A549 treated with ZK216348 at 1 μM for 4 hours (cell line): ENCODE measurements around the gene FRMD8. TPM values are rescaled to one million over a fixed set of nuclear protein-coding genes. Genes with fewer than 3 reads are reported as not detected.

Experiments used
- total RNA-seq: library from RNA; stranded (reverse); fragments of 200-300 nt; extraction: Qiagen RNA extraction; gene quantifications from 5 replicates; pipeline ENCODE4 v1.2.3, GENCODE V29; 2022; ENCODE audit warnings: low read depth

Gene FRMD8
- total RNA-seq: 29.3 to 69.2 TPM (median 58.5 TPM) in 5 replicates

GRCh38 chr11:65386307-65387140, at the start of gene FRMD8:
Gene FRMD8, plus strand, starts transcription at chr11:65386637. Its CDS starts 400 bp downstream, at chr11:65387037.

GRCh38 chr11:65354265-65355012, 32.0 kb upstream of the FRMD8 start, which contains the start of gene TIGD3:
Gene TIGD3, plus strand, starts transcription at chr11:65354751. Its CDS starts 1,058 bp downstream, at chr11:65355809.

GRCh38 chr11:65382033-65382803, 4.2 kb upstream of the FRMD8 start, which contains the start of gene SLC25A45:
Gene SLC25A45, minus strand, starts transcription at chr11:65382646. Its CDS starts 695 bp downstream, at chr11:65381951.

GRCh38 chr11:65422633-65423515, 36.4 kb downstream of the FRMD8 start, which contains the start of gene NEAT1:
Gene NEAT1, plus strand, starts transcription at chr11:65422798.

Other genes with a start within 250 kb of the FRMD8 start
- not detected in 5 replicates for gene SPDYC, start 216.4 kb upstream of the FRMD8 start, total RNA-seq
- gene CAPN1, start 204.7 kb upstream of the FRMD8 start, total RNA-seq: 75.9 to 131 TPM (median 115 TPM) in 5 replicates
- gene POLA2, start 124.7 kb upstream of the FRMD8 start, total RNA-seq: 13.8 to 24.5 TPM (median 18.0 TPM) in 5 replicates
- gene CDC42EP2, start 71.8 kb upstream of the FRMD8 start, total RNA-seq: 13.7 to 22.4 TPM (median 14.9 TPM) in 5 replicates
- 39.2 to 48.6 TPM (median 42.1 TPM) in 5 replicates for gene DPF2, start 52.8 kb upstream of the FRMD8 start, total RNA-seq
- 0.39 to 1.2 TPM (median 1.1 TPM) in 5 replicates for gene TIGD3, start 31.9 kb upstream of the FRMD8 start, total RNA-seq
- 10.4 to 16.8 TPM (median 13.0 TPM) in 5 replicates for gene SLC25A45, start 4.0 kb upstream of the FRMD8 start, total RNA-seq
- gene NEAT1, start 36.2 kb downstream of the FRMD8 start, total RNA-seq: 137 to 311 TPM (median 219 TPM) in 5 replicates
- 34.8 to 90.0 TPM (median 83.9 TPM) in 5 replicates for gene MALAT1, start 112.4 kb downstream of the FRMD8 start, total RNA-seq
- 35.8 to 64.9 TPM (median 61.7 TPM) in 5 replicates for gene SCYL1, start 138.4 kb downstream of the FRMD8 start, total RNA-seq
- 67.5 to 157 TPM (median 130 TPM) in 5 replicates for gene LTBP3, start 171.7 kb downstream of the FRMD8 start, total RNA-seq
- gene ZNRD2, start 183.8 kb downstream of the FRMD8 start, total RNA-seq: 60.7 to 80.8 TPM (median 71.8 TPM) in 5 replicates
- 20.9 to 62.5 TPM (median 57.0 TPM) in 5 replicates for gene FAM89B, start 185.9 kb downstream of the FRMD8 start, total RNA-seq
- gene EHBP1L1, start 189.4 kb downstream of the FRMD8 start, total RNA-seq: 25.8 to 50.8 TPM (median 45.7 TPM) in 5 replicates
- 0.22 to 2.3 TPM (median 0.94 TPM) in 4 of 5 replicates, not detected in the other for gene KCNK7, start 209.2 kb downstream of the FRMD8 start, total RNA-seq
- gene MAP3K11, start 227.6 kb downstream of the FRMD8 start, total RNA-seq: 25.9 to 57.4 TPM (median 50.9 TPM) in 5 replicates
- gene PCNX3, start 229.1 kb downstream of the FRMD8 start, total RNA-seq: 19.9 to 40.4 TPM (median 37.0 TPM) in 5 replicates